C4-2B (cell line): ENCODE data around the gene ASB3.
"Not testable (repeated sequence)": the region's sequence is repeated elsewhere in the genome, so short reads cannot be mapped to it uniquely, and the experiment has no call there.

Source experiments
- H3K27ac ChIP-seq: fragments of 450-650 bp; 2 replicates; pipeline ENCODE4 v1.5.1; 2017
- ZFX ChIP-seq: fragments of 450-650 bp; IDR thresholded peaks from 2 replicates; pipeline ENCODE4 v1.6.1; 2017
- TF ChIP-seq, protein P1 (sequence below): fragments of 450-650 bp; conservative IDR thresholded peaks from 2 replicates; pipeline ENCODE4 v1.5.1; 2017; ENCODE audit warnings: mild to moderate bottlenecking

ASB3 gene, protein sequence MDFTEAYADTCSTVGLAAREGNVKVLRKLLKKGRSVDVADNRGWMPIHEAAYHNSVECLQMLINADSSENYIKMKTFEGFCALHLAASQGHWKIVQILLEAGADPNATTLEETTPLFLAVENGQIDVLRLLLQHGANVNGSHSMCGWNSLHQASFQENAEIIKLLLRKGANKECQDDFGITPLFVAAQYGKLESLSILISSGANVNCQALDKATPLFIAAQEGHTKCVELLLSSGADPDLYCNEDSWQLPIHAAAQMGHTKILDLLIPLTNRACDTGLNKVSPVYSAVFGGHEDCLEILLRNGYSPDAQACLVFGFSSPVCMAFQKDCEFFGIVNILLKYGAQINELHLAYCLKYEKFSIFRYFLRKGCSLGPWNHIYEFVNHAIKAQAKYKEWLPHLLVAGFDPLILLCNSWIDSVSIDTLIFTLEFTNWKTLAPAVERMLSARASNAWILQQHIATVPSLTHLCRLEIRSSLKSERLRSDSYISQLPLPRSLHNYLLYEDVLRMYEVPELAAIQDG

DNA sequence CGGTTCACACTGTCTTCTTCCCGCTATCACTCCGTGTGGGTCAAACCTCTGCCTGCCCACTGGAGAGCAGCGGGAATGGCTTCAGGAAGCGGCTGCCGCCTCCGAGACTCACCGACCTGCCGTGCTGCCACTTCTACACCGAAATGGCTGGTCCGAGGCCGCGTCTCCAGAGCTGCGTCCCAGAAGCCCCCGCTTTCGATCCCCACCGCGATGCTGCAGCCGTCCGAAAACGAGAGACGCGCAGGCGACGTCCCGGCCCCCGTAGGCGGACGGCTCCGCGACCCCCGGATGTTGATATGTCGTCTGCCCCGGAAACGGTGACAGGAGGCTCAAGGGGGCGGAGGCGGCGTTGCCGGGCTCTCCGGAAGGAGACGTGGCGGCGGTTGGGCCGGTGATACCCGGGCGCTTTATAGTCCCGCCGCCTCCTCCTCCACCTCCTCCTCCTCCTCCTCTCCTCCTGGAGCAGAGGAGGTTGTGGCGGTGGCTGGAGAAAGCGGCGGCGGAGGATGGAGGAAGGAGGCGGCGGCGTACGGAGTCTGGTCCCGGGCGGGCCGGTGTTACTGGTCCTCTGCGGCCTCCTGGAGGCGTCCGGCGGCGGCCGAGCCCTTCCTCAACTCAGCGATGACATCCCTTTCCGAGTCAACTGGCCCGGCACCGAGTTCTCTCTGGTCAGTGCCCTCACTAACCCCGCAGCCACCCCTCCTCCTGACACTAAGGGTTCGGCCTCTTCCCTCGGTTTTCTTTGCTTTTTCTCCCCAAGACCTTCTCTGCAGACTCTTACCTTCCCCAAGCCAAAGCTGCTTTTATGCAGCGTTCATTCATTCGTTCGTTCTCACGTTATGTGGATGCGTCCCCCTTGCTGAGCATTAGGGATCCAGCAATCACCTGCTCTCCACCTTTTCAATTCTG, at the start of gene ASB3, which contains the start of gene ERLEC1:
Gene ASB3 (minus strand): TSS at position 249 of the 909 bp plus-strand sequence. CDS start 21,381 bp downstream, outside the sequence.
Gene ERLEC1 (plus strand): TSS at position 340 of the 909 bp plus-strand sequence. CDS start 167 bp downstream, at position 507.
- TF ChIP-seq ZFX: peak; percentile 38
- TF ChIP-seq, protein P1, sequence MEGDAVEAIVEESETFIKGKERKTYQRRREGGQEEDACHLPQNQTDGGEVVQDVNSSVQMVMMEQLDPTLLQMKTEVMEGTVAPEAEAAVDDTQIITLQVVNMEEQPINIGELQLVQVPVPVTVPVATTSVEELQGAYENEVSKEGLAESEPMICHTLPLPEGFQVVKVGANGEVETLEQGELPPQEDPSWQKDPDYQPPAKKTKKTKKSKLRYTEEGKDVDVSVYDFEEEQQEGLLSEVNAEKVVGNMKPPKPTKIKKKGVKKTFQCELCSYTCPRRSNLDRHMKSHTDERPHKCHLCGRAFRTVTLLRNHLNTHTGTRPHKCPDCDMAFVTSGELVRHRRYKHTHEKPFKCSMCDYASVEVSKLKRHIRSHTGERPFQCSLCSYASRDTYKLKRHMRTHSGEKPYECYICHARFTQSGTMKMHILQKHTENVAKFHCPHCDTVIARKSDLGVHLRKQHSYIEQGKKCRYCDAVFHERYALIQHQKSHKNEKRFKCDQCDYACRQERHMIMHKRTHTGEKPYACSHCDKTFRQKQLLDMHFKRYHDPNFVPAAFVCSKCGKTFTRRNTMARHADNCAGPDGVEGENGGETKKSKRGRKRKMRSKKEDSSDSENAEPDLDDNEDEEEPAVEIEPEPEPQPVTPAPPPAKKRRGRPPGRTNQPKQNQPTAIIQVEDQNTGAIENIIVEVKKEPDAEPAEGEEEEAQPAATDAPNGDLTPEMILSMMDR: no peak
- peak within 1 kb of the TSS; percentile 81 for H3K27ac ChIP-seq

DNA sequence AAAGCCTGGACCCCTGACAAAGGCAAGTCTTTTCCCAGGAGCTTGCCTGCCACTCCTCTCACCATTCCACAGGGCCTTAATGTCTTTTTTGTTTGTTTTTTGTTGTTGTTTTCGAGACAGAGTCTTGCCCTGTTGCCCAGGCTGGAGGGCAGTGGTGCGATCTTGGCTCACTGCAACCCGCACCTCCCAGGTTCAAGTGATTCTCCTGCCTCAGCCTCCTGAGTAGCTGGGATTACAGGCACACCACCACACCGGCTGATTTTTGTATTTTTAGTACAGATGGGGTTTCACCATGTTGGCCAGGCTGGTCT, 43.2 kb upstream of the ASB3 start:
- not testable (repeated sequence) for H3K27ac ChIP-seq

DNA sequence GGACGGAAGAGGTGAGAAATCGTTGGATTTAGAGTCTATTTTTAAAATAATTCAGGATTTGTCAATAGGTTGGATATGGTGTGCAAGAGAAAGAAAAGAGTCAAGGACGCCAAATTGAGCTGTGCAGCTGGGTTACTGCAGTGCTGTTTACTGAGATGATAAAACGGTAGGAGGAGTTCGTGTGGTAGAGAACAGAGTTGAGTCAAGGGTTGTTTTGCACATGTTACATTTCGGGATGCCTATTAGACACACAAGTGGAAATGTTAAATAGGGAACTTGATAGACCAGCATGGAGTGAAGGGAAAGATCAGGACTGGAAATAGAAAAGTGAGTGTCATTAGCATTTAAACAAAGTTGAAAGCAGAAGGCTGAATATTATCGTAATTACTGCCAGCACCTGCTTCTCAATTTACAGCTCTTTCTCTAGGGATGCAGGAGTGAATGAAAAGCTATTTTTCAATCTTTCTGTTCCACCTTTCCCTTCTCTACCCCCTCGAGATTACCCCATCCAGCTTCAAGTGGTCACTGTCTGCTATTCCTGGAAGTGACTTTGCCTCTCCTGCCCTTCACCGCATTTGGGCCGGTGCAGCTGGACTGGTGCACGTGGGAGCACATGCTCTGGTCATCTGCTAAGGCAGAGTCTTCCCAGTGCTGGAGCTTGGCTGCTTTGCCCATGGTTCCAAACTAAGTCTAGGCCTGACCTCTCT, 42.7 kb upstream of the ASB3 start:
- H3K27ac ChIP-seq: no peak overlapping the region
- no peak for TF ChIP-seq ZFX
- TF ChIP-seq, protein P1: no peak

DNA sequence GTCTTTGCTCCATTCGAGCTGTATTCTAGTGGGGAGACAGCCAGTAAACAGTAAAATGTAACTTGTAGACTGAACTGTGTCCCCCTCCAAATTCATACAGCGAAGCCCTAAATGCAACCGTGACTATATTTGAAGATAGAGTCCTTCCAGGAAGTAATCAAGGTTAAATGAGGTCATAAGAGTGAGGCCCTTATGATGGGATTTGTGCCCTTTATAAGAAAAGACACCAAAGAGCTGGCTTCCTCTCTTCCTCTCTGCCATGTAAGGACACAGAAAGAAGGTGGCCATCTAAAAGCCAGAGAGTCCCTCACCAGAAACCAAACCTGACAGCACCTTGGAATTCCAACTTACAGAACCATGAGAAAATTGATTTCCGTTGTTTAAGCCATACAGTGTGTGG, 41.6 kb upstream of the ASB3 start:
- no peak overlapping the region for H3K27ac ChIP-seq
- TF ChIP-seq, protein P1: no peak
- TF ChIP-seq ZFX: no peak

DNA sequence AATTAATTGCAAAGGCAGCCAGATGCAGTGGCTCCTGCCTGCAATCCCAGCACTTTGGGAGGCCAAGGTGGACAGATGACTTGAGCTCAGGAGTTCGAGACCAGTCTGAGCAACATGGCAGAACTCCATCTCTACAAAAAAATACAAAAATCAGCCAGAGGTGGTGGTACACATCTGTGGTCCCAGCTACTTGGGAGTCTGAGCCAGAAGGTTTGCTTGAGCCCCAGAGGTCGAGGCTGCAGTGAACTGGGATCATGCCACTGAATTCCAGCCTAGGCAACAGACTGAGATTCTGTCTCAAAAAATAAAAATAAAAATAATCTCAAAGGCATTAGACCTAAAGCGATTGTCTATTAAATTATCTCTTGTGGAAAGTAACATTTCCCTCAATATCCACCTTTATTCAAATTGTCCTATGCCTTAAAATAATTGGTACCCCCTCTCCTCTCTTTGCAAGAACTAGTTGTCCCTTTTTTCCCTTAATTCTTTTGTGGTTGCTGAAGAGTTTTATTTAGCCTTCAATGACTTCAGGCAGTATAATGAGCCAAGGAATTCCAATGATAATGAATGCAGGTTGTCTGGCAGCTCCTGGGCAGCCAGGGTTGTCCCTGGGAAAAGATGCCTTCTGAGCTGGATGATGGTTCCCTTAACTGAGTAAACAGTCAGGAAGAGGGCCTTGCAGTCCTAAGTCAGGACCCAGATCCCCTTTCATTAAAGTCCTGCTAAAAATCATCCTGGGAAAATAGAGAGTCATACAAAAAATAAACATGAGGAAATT, 40.8 kb upstream of the ASB3 start:
- no peak overlapping the region for H3K27ac ChIP-seq
- no peak for TF ChIP-seq ZFX
- TF ChIP-seq, protein P1: no peak

DNA sequence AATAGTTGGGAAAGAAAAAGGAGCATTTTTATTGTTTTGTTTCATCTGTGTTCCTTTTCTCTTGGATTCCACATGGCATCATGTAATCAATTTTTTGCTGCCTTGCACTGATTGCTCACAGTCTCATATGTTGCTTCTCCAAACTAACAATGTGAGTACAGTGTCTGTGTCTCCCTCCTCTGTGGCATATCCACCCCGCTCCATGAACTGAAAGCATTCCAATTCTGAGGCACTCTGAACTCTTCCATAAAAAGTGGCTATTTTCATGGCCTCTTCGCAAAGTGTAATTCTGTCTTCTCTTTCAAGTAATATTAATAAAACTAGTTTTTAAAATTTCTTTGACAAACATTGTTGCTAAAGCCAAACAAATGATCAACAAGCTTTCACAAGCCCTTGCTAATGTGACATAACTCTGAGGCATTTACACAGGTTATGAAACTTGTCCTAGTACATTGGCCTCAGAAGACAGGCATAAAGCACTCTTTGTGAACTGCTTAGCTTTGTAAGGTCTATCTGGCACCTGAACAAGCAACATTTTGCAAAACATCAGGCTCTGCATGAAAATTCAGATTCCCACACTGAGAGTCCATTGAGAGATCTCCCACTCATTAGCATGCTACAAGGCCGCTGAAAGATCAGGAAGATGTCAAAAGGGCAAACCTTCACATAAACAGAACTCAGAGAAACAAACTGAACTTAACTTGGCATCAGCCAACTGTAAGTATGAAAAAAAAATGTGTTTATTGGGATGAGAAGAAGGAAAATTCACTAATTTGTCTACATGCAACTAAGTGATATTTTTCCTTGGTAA, 40.0 kb upstream of the ASB3 start:
- no peak overlapping the region for H3K27ac ChIP-seq

More for the DNA sequence above, 40.0 kb upstream of the ASB3 start:
- TF ChIP-seq ZFX: no peak
- TF ChIP-seq, protein P1: no peak
